Activated T-cell treated with anti-CD3 and anti-CD28 coated beads for 1 hour (primary cell): Measurements from ENCODE around the gene PRSS58.

ENCODE experiments used
- DNase-seq: peaks from one replicate; pipeline ENCODE4 v3.0.0-alpha.2; 2020; ENCODE audit warnings: low read depth

Gene PRSS58, protein sequence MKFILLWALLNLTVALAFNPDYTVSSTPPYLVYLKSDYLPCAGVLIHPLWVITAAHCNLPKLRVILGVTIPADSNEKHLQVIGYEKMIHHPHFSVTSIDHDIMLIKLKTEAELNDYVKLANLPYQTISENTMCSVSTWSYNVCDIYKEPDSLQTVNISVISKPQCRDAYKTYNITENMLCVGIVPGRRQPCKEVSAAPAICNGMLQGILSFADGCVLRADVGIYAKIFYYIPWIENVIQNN

GRCh38 chr7:142257958-142258357 lies at the start of gene PRSS58:
Gene PRSS58, minus strand, starts transcription at chr7:142258058. Its CDS starts 351 bp downstream, at chr7:142257707.
- no peak for DNase-seq

- no peak for DNase-seq
Observed at GRCh38 chr7:142307246-142307900, 49.5 kb upstream of the PRSS58 start.

GRCh38 chr7:142303650-142304049 lies 45.8 kb upstream of the PRSS58 start:
- DNase-seq: no peak

- DNase-seq: no peak
Observed at GRCh38 chr7:142301923-142302550, 44.2 kb upstream of the PRSS58 start.

- DNase-seq: no peak
Observed at GRCh38 chr7:142301299-142301698, 43.4 kb upstream of the PRSS58 start.

DNA sequence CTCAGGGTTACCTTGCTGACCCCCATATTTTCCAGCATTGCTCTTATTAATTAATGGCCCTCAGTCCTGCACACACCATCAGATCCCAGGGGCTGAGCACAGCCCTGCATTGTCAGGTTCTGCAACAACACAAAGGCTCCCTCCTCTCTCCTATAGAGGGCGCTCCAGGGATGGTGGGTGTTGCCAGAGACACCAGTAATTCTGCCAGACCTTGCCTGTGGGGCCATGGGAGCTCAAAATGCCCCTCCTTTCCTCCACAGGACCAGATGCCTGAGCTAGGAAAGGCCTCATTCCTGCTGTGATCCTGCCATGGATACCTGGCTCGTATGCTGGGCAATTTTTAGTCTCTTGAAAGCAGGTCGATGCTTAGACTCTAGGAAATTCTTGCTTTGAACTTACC lies 42.8 kb upstream of the PRSS58 start:
- DNase-seq: no peak

DNA sequence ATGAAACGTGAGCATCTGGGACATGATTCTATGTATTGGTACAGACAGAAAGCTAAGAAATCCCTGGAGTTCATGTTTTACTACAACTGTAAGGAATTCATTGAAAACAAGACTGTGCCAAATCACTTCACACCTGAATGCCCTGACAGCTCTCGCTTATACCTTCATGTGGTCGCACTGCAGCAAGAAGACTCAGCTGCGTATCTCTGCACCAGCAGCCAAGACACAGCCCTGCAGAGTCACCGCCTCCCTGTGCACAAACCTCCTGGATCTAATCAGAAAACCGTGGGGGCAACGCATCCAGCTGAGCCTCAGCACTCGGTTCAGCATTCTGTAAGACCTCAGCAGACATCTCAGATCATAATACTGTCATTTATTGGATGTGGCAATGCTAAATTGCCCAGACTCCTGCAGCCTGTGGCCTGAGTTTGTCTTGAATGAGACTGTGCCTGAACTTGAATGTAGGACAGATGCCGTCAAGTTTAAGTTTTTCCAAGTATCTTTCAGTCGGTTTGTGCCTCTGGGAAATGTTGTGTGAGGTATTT lies 41.5 kb upstream of the PRSS58 start:
- DNase-seq: no peak

DNA sequence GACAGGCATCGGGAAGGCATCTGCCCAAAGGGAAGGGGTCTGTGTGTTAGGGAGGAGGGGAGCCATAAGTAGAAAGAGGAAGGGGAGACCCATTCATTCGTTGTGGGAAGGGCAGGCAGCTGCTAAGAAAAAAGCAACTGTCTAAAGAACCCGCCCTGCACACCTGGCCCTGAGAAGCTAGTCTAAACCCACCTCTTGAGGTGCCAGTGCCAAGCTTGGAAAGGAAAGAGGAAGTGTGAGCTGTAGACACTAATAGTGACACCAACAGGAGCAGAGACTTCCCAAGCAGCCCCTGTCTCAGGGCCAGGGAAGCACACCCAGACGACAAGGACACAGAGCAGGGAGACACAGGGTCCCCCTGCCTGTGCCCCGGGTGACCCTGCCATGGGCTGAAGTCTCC lies 40.8 kb upstream of the PRSS58 start:
- no peak for DNase-seq

DNA sequence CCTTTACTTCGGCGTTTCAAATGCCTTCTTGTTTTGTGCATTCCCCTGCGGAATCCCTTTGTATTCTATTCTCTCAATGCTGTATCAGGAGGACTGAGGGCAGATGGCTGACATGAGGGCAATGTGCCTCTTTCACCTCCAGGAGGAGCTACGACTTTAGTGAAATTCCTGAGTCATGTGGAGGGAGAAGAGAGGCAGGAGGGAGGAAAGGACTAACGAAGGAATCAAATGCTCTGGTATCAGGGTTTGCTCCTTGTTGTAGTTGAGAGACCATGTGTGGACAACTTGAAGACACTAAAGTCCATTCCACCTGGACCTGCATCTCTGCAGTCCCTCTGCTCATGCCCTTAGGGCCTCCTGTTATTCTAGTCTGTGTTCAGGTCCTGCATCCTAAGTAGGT lies 40.2 kb upstream of the PRSS58 start:
- no peak for DNase-seq

GRCh38 chr7:142280263-142280662 lies 22.4 kb upstream of the PRSS58 start:
- no peak for DNase-seq

GRCh38 chr7:142279601-142280000 lies 21.7 kb upstream of the PRSS58 start:
- DNase-seq: no peak

DNA sequence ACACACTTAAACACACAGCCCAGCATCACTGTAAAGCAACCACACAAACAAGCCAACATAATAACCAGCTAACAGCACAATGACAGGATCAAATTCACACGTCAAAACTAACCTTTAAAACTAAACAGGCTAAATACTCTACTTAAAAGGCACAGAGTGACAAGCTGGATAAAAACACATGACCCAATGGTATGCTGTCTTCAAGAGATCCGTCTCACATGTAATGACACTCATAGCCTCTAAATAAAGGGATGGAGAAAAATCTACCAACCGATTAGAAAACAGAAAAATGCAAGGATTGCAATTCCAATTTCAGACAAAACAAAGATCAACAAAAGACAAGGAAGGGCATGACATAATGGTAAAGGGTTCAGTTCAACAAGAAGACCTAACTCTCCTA lies 17.2 kb upstream of the PRSS58 start:
- DNase-seq: no peak

DNA sequence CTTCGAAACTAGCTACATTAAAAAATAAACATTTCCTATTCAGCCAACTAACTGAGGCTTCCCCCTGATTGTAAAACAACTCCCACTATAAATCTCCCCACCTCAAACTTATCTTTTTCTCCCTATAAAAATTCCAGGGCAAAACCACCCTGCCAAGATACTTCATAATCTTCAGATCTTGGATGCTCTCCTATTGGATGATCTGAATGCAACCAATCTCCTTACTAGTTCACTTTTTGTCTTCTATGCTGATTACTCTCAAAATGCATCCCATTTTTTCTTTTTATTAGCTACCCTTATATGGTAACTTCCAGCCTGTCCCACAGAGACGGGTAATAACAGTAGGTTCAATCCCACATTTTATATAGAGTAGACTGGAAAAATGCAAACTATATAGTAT lies 15.0 kb upstream of the PRSS58 start:
- no peak for DNase-seq

- DNase-seq: no peak
Observed at GRCh38 chr7:142263598-142264380, 5.9 kb upstream of the PRSS58 start.

GRCh38 chr7:142250705-142251104 lies 7.2 kb downstream of the PRSS58 start:
- DNase-seq: no peak

DNA sequence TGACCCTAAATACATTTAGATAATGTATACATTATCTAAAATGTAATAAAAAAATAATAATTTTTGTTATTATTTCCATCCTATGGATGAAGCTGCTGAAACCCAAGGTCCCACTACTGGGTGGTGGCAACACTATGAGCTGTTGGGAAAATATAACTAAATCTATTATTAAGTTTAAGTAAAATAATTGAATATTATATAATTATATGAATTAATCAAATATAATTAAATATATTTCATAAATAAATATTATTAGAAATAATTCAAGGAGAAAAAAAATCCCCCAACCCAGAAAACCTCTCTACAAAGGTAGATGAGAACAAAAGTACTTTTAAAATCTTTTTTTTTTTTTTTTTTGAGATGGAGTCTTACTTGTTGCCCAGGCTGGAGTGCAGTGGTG lies 7.9 kb downstream of the PRSS58 start:
- no peak for DNase-seq

GRCh38 chr7:142248166-142249160 lies 9.4 kb downstream of the PRSS58 start:
- no peak for DNase-seq

DNA sequence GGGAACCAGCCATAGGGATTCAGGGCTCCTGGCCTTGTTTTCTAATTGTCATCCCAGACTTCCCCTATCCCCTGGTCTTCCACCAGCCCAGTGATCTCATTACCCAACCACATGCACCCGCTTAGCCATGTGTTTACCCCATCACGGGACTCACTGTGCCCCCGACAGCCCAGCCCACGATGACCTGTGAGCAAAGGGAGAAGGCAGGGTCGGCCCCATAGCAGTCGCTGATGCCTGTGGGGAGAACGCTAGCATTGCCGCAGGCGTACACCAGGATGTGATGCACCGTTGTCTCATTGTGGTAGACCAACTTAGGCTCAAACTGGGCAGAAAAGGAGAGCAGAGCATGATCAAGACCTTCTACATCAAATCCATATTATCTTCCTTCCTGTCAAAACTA lies 14.0 kb downstream of the PRSS58 start:
- no peak for DNase-seq

DNA sequence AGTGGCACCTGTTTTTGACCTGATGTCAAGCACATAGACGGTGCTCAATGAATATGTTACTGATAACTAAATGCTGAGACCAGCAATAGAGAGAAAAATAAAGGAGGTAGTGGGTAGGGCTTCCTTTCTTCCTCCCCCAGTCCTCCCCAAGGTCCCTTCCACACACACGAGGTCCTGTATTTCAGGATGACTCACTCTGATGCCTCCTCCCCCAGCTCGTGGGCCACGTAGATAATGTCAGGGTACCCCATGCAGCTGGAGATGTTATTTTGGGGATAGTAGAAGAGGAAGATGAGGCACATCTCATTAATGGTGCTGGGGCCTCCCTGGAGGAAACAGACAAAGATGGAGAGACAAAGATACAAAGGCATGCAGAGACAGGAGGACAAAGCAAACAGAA lies 17.3 kb downstream of the PRSS58 start:
- DNase-seq: no peak

- DNase-seq: no peak
Observed at GRCh38 chr7:142231716-142232115, 26.1 kb downstream of the PRSS58 start.

GRCh38 chr7:142228537-142229104 lies 29.2 kb downstream of the PRSS58 start:
- DNase-seq: no peak
